Measurements from ENCODE around the gene C1QTNF8. TPM values are rescaled to one million over a fixed set of nuclear protein-coding genes. Genes with fewer than 3 reads are reported as not detected.
"Not testable (repeated sequence)": the region's sequence is repeated elsewhere in the genome, so short reads cannot be mapped to it uniquely, and the experiment has no call there.

C1QTNF8 gene
- total RNA-seq, 2 donors from 2014 or later, result 4.3 to 7.0 TPM

DNA sequence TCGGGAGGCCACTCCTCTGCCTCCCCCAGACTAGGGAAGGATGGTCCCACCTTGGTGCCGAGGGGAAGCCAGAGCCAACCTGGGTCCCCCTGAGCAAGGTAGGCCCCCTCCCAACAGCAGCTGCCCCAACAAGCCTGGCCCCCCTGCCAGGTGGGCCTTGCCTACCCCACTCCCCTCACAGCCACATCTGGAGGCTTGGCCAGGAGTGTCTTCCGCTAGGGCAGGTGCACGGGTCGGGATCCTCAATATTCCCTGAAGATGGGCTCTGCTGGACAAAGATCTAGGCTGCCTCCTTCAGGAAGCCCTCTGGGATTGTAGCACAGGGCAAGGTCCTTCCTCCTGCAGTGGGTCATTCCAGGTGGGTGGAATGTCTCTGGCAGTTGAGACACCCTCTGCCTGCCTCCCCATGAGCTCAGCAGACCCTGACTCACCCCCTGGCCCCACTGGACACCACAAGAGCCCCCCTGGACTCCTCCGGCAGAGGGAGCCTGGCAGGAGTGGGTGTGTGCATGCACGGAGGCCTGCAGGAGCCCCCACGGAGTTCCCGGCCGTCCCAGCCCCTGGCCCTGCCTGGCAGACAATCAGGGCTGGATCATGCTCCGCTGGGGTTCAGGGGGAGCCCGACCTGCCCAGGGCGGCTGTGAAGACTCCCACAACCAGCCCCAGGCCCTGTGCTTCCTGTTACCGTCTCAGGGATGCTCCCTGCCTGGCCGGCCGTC, 435 bp downstream of the C1QTNF8 start:
- DNase-seq (ENCODE audit: low spot score) (no peak), ATAC-seq (ENCODE audit: insufficient number of reproducible peaks, low FRiP score, low read depth) (no peak)
- H3K27me3 ChIP-seq (replicated peaks; ENCODE audit: insufficient read depth), result no peaks in the 10 kb centered on the region
- no peaks in the 10 kb centered on the region for H3K36me3 ChIP-seq
- H3K9me3 ChIP-seq, result no peaks in the 10 kb centered on the region
- H3K27ac ChIP-seq, result peak overlapping the region; percentile 91 to 98
- H3K4me3 ChIP-seq, result no peak overlapping the region
- peaks cover 36 to 69% of the 10 kb centered on the region in 2 donors for H3K4me1 ChIP-seq (ENCODE audit: control insufficient read depth in 1 of 2, low read depth in 2 of 2)
- TF ChIP-seq, protein P1, sequence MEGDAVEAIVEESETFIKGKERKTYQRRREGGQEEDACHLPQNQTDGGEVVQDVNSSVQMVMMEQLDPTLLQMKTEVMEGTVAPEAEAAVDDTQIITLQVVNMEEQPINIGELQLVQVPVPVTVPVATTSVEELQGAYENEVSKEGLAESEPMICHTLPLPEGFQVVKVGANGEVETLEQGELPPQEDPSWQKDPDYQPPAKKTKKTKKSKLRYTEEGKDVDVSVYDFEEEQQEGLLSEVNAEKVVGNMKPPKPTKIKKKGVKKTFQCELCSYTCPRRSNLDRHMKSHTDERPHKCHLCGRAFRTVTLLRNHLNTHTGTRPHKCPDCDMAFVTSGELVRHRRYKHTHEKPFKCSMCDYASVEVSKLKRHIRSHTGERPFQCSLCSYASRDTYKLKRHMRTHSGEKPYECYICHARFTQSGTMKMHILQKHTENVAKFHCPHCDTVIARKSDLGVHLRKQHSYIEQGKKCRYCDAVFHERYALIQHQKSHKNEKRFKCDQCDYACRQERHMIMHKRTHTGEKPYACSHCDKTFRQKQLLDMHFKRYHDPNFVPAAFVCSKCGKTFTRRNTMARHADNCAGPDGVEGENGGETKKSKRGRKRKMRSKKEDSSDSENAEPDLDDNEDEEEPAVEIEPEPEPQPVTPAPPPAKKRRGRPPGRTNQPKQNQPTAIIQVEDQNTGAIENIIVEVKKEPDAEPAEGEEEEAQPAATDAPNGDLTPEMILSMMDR (IDR thresholded peaks at IDR 0.05), result no peak

DNA sequence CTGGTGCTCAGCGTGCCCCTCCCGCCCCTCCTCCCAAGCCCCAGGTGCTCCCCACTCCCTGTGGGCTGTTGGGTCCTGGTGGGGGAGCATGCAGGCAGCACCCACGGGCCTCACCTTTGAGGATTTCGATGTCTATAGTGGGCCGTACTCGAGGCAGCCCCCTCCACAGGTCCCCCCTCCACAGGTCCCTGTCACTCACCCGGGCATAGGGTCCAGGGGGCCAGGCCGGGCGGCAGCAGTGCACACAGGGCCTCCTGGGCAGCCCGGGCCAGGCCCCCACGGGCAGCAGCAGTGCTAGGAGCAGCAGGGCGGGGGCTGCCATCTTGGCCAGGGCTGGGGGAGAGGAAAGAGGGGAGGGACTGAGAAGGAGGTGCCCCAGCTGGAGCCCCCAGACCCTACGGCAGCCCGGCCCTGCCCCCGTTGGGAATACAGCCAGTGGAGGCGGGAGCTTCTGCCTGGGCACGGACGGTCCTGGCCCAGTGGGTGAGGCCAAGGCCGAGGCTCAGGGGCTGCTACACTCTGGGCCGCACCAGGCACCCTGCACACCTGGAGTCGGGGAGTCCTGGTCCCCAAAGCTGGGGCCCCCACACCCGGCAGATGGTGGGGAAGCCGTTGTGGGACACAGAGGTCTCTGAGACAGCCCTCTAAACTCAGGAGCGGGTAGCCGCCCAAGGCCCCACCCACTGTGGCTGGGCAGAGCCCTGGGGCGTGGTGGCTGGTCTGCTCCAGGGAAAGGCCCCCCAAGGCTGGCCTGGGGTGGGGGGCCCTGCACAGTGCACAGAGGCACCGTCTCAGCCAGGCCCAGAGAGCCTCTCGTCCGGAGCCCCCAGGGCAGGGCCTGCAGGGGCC, 1.2 kb downstream of the C1QTNF8 start:
- H3K27ac ChIP-seq, result peak overlapping the region; percentile 91 to 98

DNA sequence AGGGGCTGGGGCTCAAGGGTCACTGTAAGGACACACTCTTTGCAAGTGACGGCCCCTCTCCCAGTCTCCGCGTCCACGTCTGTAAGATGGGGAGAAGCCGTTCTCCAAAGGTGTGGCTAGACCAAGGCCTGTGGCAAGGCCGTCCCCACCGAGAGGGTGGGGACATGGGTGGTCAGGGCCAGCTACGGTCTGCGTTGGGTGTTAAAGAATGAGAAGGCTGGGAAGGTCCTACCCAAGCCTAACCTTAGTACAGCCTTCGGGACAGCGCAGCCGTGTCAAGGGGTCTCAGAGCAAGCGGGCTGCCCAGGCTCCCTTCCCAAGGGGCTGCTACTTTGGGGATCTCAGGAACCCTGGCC, 1.9 kb downstream of the C1QTNF8 start:
- Histone ChIP-seq H3K27ac (peak overlapping the region; percentile 91 to 98), H3K4me3 (no peak overlapping the region), H3K4me1 (ENCODE audit: control insufficient read depth in 1 of 2, low read depth in 2 of 2) (peaks cover 44 to 76% of the 10 kb centered on the region in 2 donors), H3K27me3 (replicated peaks; ENCODE audit: insufficient read depth) (no peaks in the 10 kb centered on the region), H3K9me3 (no peaks in the 10 kb centered on the region), H3K36me3 (no peaks in the 10 kb centered on the region)
- ATAC-seq (ENCODE audit: insufficient number of reproducible peaks, low FRiP score, low read depth), result no peak
- TF ChIP-seq, protein P1 (IDR thresholded peaks at IDR 0.05), result no peak
- DNase-seq (ENCODE audit: low spot score), result no peak

More for the DNA sequence above, 1.2 kb downstream of the C1QTNF8 start:
- H3K4me1 ChIP-seq (ENCODE audit: control insufficient read depth in 1 of 2, low read depth in 2 of 2), result peaks cover 41 to 76% of the 10 kb centered on the region in 2 donors
- DNase-seq (ENCODE audit: low spot score) (no peak), ATAC-seq (ENCODE audit: insufficient number of reproducible peaks, low FRiP score, low read depth) (no peak)
- H3K4me3 ChIP-seq, result no peak overlapping the region
- TF ChIP-seq, protein P1 (IDR thresholded peaks at IDR 0.05), result no peak
- no peaks in the 10 kb centered on the region for H3K36me3 ChIP-seq
- H3K9me3 ChIP-seq, result no peaks in the 10 kb centered on the region
- no peaks in the 10 kb centered on the region for H3K27me3 ChIP-seq (replicated peaks; ENCODE audit: insufficient read depth)

DNA sequence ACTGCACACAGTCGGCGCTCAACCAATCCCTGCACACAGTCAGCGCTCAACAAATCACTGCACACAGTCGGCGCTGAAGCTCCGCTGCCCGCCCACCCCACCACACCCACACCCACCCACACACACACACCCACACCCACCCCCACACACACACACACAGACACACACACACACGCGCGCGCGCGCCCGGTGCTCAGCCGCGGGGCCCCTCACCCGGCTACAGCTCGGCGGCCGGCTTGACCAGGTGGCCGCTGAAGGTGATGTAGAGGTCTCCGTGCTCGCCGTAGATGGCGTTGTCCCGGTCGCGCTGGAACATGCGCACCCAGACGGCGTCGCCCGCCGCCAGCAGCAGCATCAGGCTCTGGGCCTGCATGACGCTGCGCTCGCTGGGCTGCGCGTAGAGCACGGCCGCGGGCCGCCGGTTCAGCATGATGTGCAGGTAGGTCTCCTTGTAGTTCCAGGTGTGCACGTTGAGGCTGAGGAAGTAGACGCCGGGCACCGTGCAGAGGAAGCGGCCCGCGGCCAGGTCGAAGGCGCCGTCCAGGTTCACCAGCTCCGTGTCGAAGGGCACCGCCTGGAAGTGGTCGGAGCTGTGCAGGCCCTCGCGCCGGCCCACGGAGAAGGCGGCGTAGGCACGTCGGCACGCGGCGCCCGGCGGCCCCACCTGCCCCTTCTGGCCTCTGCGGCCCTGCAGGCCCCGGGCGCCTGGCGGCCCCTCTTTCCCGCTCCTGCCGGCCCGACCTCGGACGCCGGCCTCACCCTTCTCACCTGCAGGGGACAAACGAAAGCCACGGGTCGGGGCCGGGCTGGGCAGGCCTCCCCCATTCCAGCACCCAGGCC, 2.5 kb downstream of the C1QTNF8 start:
- Histone ChIP-seq H3K27me3 (replicated peaks; ENCODE audit: insufficient read depth) (no peaks in the 10 kb centered on the region), H3K9me3 (no peaks in the 10 kb centered on the region), H3K4me3 (no peak overlapping the region), H3K4me1 (ENCODE audit: control insufficient read depth in 1 of 2, low read depth in 2 of 2) (peaks cover 42 to 76% of the 10 kb centered on the region in 2 donors), H3K27ac (peak overlapping the region; percentile 91 to 98), H3K36me3 (no peaks in the 10 kb centered on the region)
- DNase-seq (ENCODE audit: low spot score) (no peak), ATAC-seq (ENCODE audit: insufficient number of reproducible peaks, low FRiP score, low read depth) (no peak)
- TF ChIP-seq, protein P1 (IDR thresholded peaks at IDR 0.05), result no peak

DNA sequence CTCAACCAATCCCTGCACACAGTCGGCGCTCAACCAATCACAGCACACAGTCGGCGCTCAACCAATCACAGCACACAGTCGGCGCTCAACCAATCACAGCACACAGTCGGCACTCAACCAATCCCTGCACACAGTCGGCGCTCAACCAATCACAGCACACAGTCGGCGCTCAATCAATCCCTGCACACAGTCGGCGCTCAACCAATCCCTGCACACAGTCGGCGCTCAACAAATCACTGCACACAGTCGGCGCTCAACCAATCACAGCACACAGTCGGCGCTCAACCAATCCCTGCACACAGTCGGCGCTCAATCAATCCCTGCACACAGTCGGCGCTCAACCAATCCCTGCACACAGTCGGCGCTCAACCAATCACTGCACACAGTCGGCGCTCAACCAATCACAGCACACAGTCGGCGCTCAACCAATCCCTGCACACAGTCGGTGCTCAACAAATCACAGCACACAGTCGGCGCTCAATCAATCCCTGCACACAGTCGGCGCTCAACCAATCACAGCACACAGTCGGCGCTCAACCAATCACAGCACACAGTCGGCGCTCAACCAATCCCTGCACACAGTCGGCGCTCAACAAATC, 3.3 kb downstream of the C1QTNF8 start:
- H3K27me3 ChIP-seq (replicated peaks; ENCODE audit: insufficient read depth); ATAC-seq (ENCODE audit: insufficient number of reproducible peaks, low FRiP score, low read depth); H3K9me3 ChIP-seq; H3K27ac ChIP-seq; H3K4me3 ChIP-seq; DNase-seq (ENCODE audit: low spot score); H3K36me3 ChIP-seq: not testable (repeated sequence)
- H3K4me1 ChIP-seq (ENCODE audit: control insufficient read depth in 1 of 2, low read depth in 2 of 2), result peaks cover 36 to 76% of the 10 kb centered on the region in 2 donors

All from thoracic aorta (tissue), 2 donors.